ENCODE results near the gene CHMP2A.
"Not testable (repeated sequence)": the region's sequence is repeated elsewhere in the genome, so short reads cannot be mapped to it uniquely, and the experiment has no call there.

CHMP2A gene

GRCh38 chr19:58510084-58510862 lies 44.6 kb downstream of the CHMP2A start:
- DNase-seq: no peak

GRCh38 chr19:58509731-58510083 lies 45.2 kb downstream of the CHMP2A start:
- no peak for DNase-seq

- not testable (repeated sequence) for DNase-seq
These were observed 47.2 kb downstream of the CHMP2A start for GRCh38 chr19:58507602-58508223.
